Smooth muscle cell of the pulmonary artery (primary cell): ENCODE results near the gene PDCD11. TPM values are rescaled to one million over a fixed set of nuclear protein-coding genes. Genes with fewer than 3 reads are reported as not detected.

ENCODE experiments used
- total RNA-seq: library from RNA; depleted of rRNA; stranded (reverse); fragments of >200 nt; gene quantifications from 2 replicates; pipeline ENCODE4 v1.2.3, GENCODE V29; 2014

Gene PDCD11
- total RNA-seq: 28.0 and 47.1 TPM in 2 replicates

GRCh38 chr10:103396067-103396788 is at the start of gene PDCD11, which contains the start of gene ATP5MK:
Gene PDCD11, plus strand, starts transcription at chr10:103396626. Its CDS starts 1,801 bp downstream, at chr10:103398427.
Gene ATP5MK, minus strand, starts transcription at chr10:103396475. Its CDS starts 4,018 bp downstream, at chr10:103392457.

GRCh38 chr10:103350517-103351260 is 45.7 kb upstream of the PDCD11 start, which contains the start of gene PCGF6:
Gene PCGF6, minus strand, starts transcription at chr10:103351140. Its CDS starts 74 bp downstream, at chr10:103351066.

GRCh38 chr10:103367782-103368518 is 28.5 kb upstream of the PDCD11 start, which contains the start of gene TAF5:
Gene TAF5, plus strand, starts transcription at chr10:103367976. Its CDS starts 14 bp downstream, at chr10:103367990.

GRCh38 chr10:103451831-103452505 is 55.5 kb downstream of the PDCD11 start, which contains the start of gene CALHM2:
Gene CALHM2, minus strand, starts transcription at chr10:103452370. Its CDS starts 2,429 bp downstream, at chr10:103449941.

GRCh38 chr10:103458720-103459119 is 62.3 kb downstream of the PDCD11 start, which contains the start of gene CALHM1:
Gene CALHM1, minus strand, starts transcription at chr10:103458900. Its CDS starts 149 bp downstream, at chr10:103458751.

GRCh38 chr10:103479135-103479534 is 82.7 kb downstream of the PDCD11 start, which contains the start of gene CALHM3:
Gene CALHM3, minus strand, starts transcription at chr10:103479240. Its CDS starts 208 bp downstream, at chr10:103479032.

GRCh38 chr10:103493362-103493915 is 97.0 kb downstream of the PDCD11 start, which contains the start of gene NEURL1:
Gene NEURL1, plus strand, starts transcription at chr10:103493705. Its CDS starts 683 bp downstream, at chr10:103494388.

Other genes with a start within 250 kb of the PDCD11 start
- gene NT5C2, start 203.4 kb upstream of the PDCD11 start, total RNA-seq: 69.8 and 71.2 TPM in 2 replicates
- 0.07 TPM in 1 of 2 replicates, not detected in the other for gene RPEL1, start 150.7 kb upstream of the PDCD11 start, total RNA-seq
- gene INA, start 119.5 kb upstream of the PDCD11 start, total RNA-seq: 0.33 and 1.3 TPM in 2 replicates
- gene PCGF6, start 45.5 kb upstream of the PDCD11 start, total RNA-seq: 8.3 and 8.5 TPM in 2 replicates
- gene TAF5, start 28.6 kb upstream of the PDCD11 start, total RNA-seq: 3.2 and 4.5 TPM in 2 replicates
- 71.9 and 103 TPM in 2 replicates for gene ATP5MK, start 151 bp upstream of the PDCD11 start, total RNA-seq
- gene CALHM2, start 55.7 kb downstream of the PDCD11 start, total RNA-seq: 22.6 and 39.7 TPM in 2 replicates
- gene CALHM1, start 62.3 kb downstream of the PDCD11 start, total RNA-seq: not detected in 2 replicates
- gene CALHM3, start 82.6 kb downstream of the PDCD11 start, total RNA-seq: not detected in 2 replicates
- gene NEURL1, start 97.1 kb downstream of the PDCD11 start, total RNA-seq: under 0.01 and 0.63 TPM in 2 replicates